Kasumi-1 (cell line): ENCODE results near the gene JOSD2.

Experiments used
- DNase-seq, 2 experiments: peaks; one replicate each; lab custom pipeline; 2025; lab: John Stamatoyannopoulos, UW

The JOSD2 gene, protein sequence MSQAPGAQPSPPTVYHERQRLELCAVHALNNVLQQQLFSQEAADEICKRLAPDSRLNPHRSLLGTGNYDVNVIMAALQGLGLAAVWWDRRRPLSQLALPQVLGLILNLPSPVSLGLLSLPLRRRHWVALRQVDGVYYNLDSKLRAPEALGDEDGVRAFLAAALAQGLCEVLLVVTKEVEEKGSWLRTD

DNA sequence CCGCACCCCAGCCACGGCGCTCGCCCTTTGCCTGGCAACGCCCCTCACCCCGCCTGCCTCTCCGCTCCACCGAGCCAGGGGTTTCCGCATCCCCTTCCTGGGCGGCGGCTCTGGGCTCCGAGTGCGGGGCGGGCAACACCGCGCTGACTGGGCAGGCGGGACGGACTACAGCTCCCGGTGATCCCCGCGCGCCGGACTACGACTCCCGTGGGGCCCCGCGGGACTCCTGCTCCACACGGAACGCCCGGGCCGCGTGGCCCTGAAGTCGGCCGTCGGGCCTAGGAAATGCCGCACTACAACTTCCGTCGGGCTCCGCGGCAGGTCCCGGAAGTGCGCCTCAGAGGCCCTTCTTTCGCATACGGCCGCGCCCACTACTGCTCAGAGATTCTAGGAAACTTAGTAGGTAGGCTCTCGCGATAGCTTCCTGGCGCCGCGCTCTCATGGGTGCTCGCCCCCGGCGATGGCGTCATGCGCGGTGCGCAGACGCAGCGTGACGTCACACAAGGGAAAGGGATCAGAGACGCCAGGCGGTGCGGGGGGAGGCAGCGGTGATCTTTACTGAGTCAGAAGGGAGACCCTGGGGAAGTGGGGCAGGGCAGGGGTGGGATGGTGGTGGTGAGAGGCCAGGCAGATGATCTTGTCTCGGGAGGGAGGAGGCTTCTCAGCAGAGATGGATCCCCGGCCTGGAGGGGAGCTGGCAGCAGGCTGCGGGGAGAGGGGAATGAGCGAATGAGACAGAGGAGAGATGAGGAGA lies at the start of gene JOSD2:
Gene JOSD2 (minus strand): TSS at position 123 of the 754 bp plus-strand sequence. CDS start 760 bp downstream, outside the sequence.
- DNase-seq, result peak; percentile 97 to 99

DNA sequence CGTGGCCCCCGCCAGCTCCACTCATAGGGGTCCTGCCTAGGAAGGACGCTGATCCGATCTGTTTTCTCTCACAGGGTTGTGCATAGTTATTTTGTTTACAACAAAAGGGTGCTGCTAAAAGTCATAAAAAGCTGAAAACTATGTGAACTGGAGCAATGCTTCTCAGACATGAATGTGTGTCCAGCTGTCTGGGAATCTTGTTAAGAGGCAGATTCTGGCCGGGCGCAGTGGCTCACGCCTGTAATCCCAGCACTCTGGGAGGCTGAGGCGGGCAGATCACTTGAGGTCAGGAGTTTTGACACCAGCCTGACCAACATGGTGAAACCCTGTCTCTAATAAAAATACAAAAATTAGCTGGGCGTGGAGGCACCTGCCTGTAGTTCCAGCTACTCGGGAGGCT lies 48.6 kb upstream of the JOSD2 start:
- no peak for DNase-seq

DNA sequence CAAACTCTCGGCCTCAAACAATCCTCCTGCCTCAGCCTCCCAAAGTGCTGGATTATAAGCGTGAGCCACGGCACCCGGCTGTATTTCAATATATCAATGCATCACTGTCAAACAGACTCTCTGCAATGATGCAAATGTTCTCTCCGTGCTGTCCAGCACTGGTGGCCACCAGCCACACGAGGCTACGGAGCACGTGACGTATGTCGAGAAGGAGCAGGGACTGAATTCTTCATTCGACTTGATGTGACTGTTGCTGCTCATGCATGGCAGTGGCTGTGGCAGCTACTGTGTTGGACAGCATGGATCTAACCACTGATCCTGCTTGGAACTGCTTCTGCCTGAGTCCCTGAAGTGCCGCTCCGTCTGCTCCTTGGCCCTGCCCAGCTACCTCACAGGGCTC lies 47.5 kb upstream of the JOSD2 start:
- no peak for DNase-seq

DNA sequence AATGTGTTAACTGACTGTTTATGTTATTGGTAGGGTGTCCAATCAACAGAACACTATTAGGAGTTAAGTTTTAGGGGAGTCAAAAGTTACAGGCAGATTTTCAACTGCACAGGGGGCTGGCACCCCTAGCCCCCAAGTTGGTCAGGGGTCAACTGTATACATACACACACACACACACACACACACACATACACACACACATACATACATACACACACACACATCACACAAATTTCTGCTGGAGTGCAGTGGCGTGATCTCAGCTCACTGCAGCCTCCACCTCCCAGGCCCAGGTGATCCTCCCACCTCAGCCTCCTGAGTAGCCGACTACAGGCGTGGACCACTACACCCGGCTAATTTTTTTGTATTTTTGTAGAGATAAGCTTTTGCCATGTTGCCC lies 47.0 kb upstream of the JOSD2 start:
- no peak for DNase-seq

DNA sequence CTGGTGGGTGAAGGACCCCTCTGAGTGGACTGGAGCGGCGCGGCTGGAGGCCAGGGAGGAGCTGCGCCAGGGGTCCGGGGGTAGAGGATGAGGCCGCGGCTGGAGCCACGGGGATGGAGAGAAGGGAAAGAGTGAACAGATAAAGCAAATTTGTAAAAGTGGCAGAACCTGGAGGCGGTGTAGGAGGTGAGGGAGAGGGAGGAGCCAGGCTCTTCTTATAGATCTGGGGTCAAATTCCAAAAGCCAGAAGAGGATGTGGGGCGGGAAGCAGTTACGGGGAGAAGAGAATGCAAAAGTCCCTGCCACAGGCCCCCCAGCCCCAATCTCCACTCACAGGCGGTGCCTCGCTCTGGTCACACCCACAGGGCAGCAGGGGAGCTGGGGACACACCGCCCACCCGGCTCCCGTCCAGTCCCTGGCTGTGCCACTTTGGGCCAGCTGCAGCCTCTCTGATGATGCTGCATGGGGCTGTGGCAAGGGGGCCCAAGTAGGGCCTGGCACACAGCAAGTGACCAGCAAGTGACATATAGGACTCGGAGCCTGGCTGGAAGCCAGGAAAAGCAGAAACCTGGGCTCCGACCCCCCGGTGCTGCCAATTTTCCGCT lies 46.1 kb upstream of the JOSD2 start:
- DNase-seq, result no peak

DNA sequence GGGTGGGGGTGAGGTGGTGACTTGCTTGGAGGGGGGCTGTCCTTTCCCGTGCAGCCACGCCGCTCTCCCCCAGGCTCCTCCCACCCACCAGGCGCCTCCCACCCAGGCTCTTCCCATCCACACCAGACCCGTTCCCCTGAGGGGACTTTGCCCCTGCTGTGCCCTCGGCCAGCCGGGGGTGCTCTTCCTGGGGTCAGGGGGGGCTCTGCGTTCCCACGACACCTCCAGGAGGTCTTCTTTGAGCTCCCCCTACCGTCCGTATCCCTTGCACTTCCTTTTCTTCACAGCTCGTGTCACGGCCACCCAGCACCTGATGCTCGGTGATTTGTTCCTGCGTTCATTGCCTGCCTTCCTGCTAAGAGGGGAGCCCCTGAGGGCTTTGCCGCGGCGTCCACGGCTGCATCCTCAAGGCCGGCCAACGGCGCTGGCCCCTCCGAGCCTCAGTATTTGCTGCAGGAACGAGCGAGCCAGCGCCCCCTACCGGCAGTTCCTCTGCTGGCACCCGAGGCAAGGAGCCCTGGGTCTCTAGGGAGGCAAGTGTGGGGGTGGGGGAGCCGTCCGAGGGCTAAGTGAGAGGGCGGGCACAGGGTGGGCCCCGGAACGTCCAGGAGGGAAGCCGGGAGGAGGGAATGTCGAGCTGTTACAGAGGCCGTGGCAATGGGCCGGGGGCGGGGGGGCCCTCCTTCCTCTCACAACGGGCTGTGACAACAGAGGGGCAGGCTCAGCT lies 45.5 kb upstream of the JOSD2 start:
- peak; percentile 57 to 66 for DNase-seq

DNA sequence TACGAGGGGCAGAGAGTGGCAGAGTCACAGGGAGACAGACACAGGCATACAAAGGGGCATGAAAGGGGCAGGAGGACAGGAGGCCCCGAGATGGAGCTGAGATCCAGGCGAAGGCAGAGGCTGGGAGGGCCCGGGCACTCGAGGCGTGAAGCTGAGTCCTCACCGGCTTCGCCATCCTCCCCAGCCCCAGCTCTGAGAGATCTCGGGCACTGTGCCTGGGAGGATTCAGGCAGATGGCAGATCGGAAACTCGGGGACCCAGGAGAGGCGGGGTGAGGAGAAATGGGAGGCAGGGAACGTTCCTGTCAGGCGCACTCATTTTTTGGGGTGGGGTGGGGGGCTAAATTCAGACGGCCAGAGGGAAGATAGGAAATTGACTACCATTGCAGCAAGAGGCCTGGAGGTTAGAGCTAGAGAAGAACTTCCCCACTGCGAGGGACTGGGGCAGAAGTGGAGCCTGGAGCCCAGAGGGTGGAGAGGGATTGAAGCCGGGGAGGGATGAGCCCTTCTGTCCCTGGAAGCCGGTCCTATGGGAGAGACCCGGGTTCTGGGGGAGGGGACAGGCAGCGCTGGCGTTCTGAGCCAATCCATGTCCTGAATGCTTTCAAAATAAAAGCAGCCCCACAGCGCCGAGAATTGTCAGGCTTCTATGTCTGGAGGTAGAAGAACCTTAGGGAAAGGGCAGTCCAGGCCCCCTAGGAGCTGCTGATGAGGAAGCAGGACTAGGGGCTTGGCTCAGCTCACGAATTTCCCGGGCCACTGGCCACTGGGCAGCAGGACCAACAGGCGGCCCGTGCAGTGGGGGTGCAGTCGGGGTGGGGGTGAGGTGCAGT lies 44.7 kb upstream of the JOSD2 start:
- no peak for DNase-seq

DNA sequence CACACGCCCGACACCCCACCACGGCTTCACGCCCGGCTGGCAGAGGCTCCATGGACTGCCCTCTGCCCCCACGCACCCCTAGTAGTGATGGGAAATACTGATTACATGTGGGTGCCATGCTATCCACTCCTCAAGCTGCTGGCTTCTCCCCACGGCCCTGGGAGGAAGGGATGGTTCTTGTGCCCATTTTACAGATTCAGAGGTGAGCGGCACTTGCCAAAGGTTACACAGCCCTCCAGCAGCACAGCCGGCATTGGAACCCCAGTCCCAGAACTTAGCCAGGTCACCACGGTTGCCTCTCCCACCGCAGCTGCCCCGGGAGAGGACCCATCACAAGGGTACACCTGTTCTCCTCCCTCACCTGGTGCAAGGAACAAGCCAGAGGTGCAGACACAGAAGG lies 44.0 kb upstream of the JOSD2 start:
- no peak for DNase-seq

DNA sequence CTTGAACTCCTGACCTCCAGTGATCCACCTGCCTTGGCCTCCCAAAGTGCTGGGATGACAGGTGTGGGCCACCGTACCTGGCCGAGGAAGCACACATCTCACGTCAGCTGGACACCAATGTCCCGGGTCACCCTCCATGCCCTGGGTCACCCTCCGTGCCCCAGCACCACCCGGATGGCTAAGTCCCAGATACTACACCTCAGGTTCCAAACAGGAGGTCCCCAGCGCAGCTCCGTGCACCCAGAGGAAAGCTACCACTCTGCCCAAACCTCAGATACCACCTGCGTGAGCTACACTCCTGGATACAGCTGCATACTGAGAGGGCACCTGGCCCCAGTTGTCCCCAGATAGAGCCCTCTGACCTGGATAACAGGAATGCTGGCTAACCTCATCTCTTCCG lies 43.2 kb upstream of the JOSD2 start:
- DNase-seq, result no peak

DNA sequence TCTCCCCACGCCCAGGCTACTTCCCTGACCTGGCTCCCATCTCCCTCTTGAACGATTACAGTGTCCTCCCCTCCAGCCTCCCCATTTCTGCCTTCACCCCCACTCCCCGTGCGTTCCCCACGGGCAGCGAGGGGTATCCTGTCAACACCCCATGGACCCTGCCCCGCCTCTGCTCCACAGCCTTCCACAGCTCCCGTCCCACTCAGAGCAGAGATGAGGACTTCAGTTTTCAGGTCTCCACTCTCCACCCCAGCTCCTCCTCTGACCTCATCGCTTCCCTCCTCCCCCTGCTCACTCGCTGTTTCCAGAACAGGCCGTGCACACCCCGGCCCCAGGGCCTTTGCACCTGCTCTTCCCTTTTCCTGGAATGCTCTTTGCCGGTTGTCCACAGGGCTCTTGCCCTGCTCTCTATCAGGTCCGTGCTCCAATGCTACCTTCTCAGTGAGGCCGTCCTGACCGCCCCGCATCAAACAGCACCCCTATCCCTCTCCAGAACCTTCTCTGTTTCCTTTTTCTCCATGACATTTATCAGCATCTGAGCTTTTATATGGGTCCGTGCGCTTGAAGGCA lies 42.2 kb upstream of the JOSD2 start:
- no peak for DNase-seq

DNA sequence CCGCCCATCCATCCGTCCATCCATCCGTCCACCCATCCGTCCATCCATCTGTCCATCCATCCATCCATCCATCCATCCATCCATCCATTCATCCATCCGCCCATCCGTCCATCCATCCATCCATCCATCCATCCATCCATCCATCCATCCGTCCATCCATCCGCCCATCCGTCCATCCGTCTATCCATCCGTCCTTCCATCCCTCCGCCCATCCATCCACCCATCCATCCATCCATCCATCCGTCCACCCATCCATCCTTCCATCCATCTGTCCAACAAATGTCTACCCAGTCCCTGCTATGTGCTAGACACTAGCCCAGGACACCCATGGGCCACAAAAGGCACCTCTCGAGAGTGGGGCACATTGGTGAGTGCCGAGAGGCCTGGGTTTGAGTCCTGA lies 41.5 kb upstream of the JOSD2 start:
- DNase-seq, result no peak

DNA sequence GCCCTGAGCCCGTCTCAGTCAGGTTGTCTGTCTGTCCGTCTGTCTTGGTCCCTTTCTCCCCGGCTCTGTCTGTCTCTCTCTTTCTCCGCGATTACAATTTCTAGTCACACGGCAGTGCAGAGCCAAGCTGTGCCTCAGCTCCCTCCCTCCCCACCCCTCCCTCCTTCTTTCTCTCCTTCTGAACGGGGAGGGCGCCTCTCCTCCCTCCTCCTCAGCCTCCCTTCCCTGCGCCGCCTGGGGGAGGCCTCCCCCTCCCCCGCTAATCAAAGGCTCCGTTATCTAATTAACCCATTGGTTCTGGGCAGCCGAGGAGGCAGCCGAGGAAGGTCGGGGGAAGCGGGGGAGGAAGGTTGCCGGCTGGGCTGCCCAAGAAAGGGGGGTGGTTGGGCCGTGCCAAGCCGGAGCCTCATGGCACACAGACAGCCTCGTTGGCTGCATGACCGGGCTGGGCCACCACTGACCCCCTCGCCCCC lies 40.8 kb upstream of the JOSD2 start:
- DNase-seq, result no peak

DNA sequence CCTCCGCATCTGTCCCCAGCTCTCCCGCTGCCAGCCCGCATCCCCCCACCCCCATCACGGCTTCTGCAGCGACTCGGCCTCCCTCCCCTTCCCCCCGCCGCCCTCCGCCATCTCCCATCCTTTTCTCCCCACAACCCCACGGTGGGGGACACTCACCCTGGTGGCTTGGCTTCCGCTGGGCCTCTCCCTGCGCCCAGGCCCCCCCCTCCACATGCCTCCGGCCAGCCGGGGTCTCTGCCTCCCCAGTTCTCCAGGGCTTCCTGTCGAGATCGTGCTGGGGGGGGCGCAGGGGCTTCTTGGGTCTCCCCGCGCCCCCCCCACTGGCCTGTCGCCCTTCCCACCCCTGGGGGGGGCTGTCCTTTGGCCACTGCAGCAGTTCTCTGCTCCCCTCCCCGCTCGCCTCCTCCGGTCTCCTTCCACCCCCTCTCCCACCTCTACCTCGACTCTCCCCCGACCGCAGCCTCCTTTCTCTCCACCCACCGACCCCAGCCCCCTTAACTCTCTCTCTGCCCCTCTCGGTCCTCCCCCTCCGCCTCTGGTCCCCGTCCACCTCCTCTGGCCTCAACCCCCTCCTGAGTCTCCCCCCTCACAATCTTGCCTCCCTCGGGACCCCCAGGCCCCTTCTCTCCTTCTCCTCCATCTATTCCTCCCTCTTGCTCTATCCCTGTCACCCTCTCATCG lies 40.2 kb upstream of the JOSD2 start:
- no peak for DNase-seq

DNA sequence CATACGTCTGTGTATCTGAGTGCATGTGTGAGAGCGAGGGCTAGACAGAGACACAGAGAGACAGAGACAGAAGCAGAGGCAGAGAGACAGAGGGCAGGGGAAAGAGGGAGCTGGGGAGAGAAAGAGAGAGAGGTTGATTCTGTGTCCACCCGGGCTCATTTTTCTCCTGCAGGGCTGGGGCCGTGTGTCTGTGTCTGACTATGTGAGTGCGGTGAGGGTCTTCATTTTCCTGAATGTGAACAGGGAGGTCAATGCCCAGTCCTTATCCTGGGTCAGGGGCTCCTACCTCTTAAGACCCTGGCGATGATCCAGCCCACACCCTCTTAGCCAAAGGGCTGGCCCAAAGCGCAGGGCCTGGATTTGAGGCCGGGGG lies 39.6 kb upstream of the JOSD2 start:
- DNase-seq, result no peak

DNA sequence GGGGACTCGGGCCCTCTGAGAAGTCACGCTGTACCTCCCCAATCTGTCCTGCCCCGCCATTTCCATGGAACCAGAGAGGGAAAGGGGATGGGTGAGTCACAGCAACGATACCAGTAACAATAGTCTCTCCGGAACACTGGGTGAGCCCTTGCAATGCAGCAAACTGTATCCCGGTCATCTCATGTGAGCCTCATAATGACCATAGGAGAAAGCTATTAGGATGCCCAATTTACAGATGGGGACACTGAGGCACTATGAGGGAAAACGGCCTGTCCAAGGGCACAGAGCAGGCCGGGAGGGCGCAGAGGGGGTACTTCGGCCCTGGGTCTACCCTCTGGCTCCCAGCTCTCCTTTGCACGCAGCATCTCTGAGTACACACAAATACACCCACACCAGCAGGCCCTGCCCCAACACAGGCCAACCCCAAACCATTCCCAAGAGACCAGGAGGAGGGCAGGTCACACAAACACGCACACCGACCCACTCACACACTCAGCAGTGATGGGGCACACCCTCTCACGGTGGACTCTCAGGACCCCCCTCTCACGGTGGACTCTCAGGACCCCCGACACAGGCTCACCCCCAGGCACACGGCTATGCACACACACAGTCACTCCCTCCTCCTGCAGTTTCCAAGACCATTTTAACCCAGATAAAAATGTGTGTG lies 39.1 kb upstream of the JOSD2 start:
- no peak for DNase-seq

DNA sequence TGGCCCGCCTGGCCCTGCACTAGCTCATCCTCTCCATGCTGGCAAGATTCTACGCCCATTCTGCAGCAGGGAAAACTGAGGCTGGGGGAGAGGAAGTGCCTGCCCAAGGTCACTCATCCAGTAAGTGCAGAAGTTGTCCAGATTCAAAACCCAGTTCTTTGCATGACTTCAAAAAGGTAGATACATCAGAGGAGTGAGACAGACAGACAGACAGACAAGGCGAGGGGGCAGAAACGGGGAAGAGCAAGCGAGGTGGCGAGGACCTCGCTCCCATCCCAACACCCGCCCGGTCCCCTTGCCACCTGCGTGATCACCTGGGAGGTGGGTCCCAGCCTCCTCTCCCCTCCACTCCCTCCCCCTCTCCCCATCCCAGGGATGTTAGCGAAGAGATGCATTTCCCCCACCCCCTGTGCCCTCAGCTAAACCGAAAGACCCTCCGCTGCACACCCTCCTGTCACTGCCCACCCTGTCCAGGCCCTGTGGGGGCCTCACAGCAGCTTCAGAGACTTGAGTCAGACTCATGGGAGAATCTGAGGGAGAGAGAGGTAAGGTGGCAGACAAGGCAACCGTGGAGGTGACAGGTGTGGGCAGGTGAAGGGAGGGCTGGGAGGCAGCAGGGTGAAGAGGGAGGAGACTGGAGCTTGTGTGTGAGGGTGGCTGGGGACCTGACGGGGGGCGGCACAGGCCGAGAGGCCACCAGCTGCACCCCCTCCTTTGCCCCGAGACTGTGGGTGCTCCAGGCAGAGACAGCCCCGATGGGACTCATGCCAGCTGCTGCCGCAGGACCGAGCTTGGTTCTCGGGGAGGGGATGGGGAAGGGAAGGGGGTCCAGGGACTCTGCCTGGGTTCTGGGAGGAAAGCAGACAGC lies 38.3 kb upstream of the JOSD2 start:
- no peak for DNase-seq

DNA sequence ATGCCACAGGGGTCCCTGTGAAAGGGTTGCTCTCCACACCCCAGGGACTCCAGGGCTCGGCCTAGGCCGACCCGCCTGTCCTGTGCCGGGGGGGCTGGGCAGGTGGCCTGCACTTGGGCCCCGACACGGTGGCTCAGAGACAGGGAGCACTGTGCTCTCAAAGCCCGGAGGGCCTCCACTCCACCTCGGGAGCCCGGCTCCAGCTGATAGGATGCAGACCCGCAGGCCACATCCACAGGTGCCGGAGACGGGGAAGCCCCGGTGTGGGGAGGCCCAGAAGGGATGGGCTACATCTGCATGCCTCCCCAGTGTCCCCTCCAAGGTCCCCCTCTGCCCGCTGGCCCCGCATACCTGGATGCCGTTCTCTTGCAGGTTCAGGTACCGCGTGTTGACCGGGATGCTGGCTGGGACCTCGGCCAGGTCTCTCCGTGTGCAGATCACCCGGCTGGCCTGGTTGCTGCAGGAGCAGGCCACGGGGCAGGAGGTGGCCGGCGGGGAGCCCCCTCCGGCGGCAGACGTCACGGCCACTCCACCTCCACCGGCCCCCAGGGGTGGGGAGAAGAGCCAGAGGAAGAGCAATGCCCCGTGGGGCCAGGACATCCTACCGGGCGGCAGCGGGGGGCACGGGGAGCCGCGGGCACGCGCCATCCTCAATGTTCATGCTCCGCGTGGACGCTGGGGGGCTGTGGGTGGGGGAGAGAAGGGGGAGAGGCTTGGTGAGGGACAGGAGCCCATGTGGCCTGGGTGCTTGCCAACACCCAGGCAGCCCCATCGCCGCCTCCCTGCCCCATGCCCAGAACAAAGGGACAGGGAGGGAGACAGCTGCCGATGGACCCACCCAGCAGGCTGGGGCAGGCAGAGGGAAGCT lies 37.4 kb upstream of the JOSD2 start:
- no peak for DNase-seq
